HCT116 (cell line): Measurements from ENCODE around the gene ARFGEF3. TPM values are rescaled to one million over a fixed set of nuclear protein-coding genes. Genes with fewer than 3 reads are reported as not detected.

Experiments used
- ATAC-seq: fragments of 200-7000 bp; cut with Tn5 transposase; 2 replicates; pipeline ENCODE4 v1.9.1; 2020; ENCODE audit warnings: mild to moderate bottlenecking, moderate library complexity
- BruUV-seq: library from RNA; stranded (reverse); fragments of 400-500 nt; replicated peaks from 2 replicates; lab custom pipeline; 2021; lab: Mats Ljungman, UMichigan
- CTCF ChIA-PET: fragments of 300-600 bp; sonication (Branson Sonifier 250); formaldehyde crosslinking; loops from one replicate; lab custom pipeline; 2021; ENCODE audit warnings: antibody characterized with exemption; lab: Charles Lee
- POLR2A ChIA-PET: fragments of 300-600, 350-600 bp; sonication (Branson Sonifier 250); formaldehyde crosslinking; loops from one replicate; lab custom pipeline; 2021; ENCODE audit warnings: antibody characterized with exemption; lab: Charles Lee
- RAD21 ChIA-PET, 2 experiments: fragments of 300-600 bp; sonication (Branson Sonifier 250); formaldehyde crosslinking; loops; one replicate each; lab custom pipeline; 2023; ENCODE audit warnings: low total read pairs in 2 of 2; ENCODE audit not compliant: uncharacterized antibody in 2 of 2, unreplicated experiment in 2 of 2, low non-redundant PET in 1 of 2; lab: Charles Lee
- DNase-seq: peaks from one replicate; pipeline ENCODE4 v3.0.0-alpha.2; 2010; ENCODE audit warnings: low read depth, low spot score
- H2AFZ ChIP-seq: fragments of 200-600 bp; shearing (Covaris generic), sonication (generic); 2 replicates; pipeline ENCODE4 v1.6.1; 2017; ENCODE audit warnings: low read depth, mixed run types, mixed read lengths, antibody characterized with exemption, low read length; ENCODE audit not compliant: poor library complexity, severe bottlenecking
- H3K27ac ChIP-seq: 2 replicates; pipeline ENCODE4 v1.5.1; 2012; ENCODE audit warnings: low read depth, low read length
- H3K27me3 ChIP-seq: fragments of 200-600 bp; sonication (generic); 2 replicates; pipeline ENCODE4 v1.6.1; 2016; ENCODE audit warnings: mixed run types, low read length, mixed read lengths; ENCODE audit not compliant: insufficient read depth
- H3K36me3 ChIP-seq, 2 experiments: fragments of 200-500 bp in 1 of 2; fragments of 200-600 bp in 1 of 2; sonication (Bioruptor generic) in 1 of 2; sonication (generic) in 1 of 2; 2 replicates each; pipeline versions ENCODE4 v1.5.1 to v1.6.1; 2014 to 2016; ENCODE audit warnings: low read length in 2 of 2, inconsistent platforms in 1 of 2, mixed read lengths in 1 of 2, mixed run types in 1 of 2; ENCODE audit not compliant: insufficient read depth in 2 of 2, control insufficient read depth in 1 of 2
- H3K4me1 ChIP-seq, 2 experiments: fragments of 200-600 bp in 1 of 2; sonication (generic) in 1 of 2; 2 replicates each; pipeline versions ENCODE4 v1.5.1 to v1.6.1; 2012 to 2017; ENCODE audit warnings: low read length in 2 of 2, inconsistent platforms in 1 of 2, mild to moderate bottlenecking in 1 of 2, mixed read lengths in 1 of 2, mixed run types in 1 of 2, moderate library complexity in 1 of 2; ENCODE audit not compliant: insufficient read depth in 2 of 2, control insufficient read depth in 1 of 2
- H3K4me2 ChIP-seq: fragments of 200-600 bp; sonication (generic); 2 replicates; pipeline ENCODE4 v1.6.1; 2017; ENCODE audit warnings: mixed run types, low read length, mixed read lengths
- H3K4me3 ChIP-seq, 2 experiments: fragments of 200-600 bp in 1 of 2; sonication (generic) in 1 of 2; replicated peaks in 1 of 2; 2 replicates each; pipeline ENCODE4 v1.5.1; 2011 to 2016; ENCODE audit warnings: low read length in 2 of 2, control low read depth in 1 of 2, low read depth in 1 of 2, mild to moderate bottlenecking in 1 of 2, mixed read lengths in 1 of 2, mixed run types in 1 of 2
- H3K79me2 ChIP-seq: fragments of 200-600 bp; sonication (generic); 2 replicates; pipeline ENCODE4 v1.6.1; 2017; ENCODE audit warnings: mild to moderate bottlenecking, mixed run types, low read length, moderate library complexity, mixed read lengths; ENCODE audit not compliant: insufficient read depth
- H3K9ac ChIP-seq: fragments of 200-600 bp; sonication (generic); 2 replicates; pipeline ENCODE4 v1.6.1; 2016; ENCODE audit warnings: low read length, mixed read lengths
- H3K9me2 ChIP-seq: fragments of 200-600 bp; sonication (generic), shearing (Covaris generic); 2 replicates; pipeline ENCODE4 v1.6.1; 2017; ENCODE audit warnings: mixed run types, mild to moderate bottlenecking, moderate library complexity; ENCODE audit not compliant: insufficient read depth
- H3K9me3 ChIP-seq, 2 experiments: fragments of 200-500 bp in 1 of 2; fragments of 200-600 bp in 1 of 2; sonication (Bioruptor generic) in 1 of 2; sonication (generic) in 1 of 2; 2 replicates each; pipeline ENCODE4 v1.6.1; 2014 to 2017; ENCODE audit warnings: low read length in 2 of 2, mixed read lengths in 2 of 2, inconsistent platforms in 1 of 2, low read depth in 1 of 2, mild to moderate bottlenecking in 1 of 2, mixed run types in 1 of 2, moderate library complexity in 1 of 2; ENCODE audit not compliant: control insufficient read depth in 1 of 2, insufficient read depth in 1 of 2
- H4K20me1 ChIP-seq: fragments of 200-600 bp; sonication (generic), shearing (Covaris generic); 2 replicates; pipeline ENCODE4 v1.6.1; 2017; ENCODE audit warnings: mixed run types, mild to moderate bottlenecking, moderate library complexity; ENCODE audit not compliant: insufficient read depth
- CBX3 ChIP-seq: IDR thresholded peaks from 2 replicates; pipeline ENCODE4 v1.6.1; 2012; ENCODE audit warnings: low read depth
- CEBPB ChIP-seq: IDR thresholded peaks from 2 replicates; pipeline ENCODE4 v1.6.1; 2012; ENCODE audit warnings: low read depth
- EGR1 ChIP-seq: IDR thresholded peaks from 2 replicates; pipeline ENCODE4 v1.6.1; 2012; ENCODE audit warnings: low read depth
- ELF1 ChIP-seq: IDR thresholded peaks from 2 replicates; pipeline ENCODE4 v1.6.1; 2012; ENCODE audit warnings: low read depth, borderline replicate concordance
- EZH2 ChIP-seq: fragments of 200-600 bp; sonication (generic); IDR thresholded peaks from 2 replicates; pipeline ENCODE4 v1.6.1; 2017; ENCODE audit warnings: antibody characterized with exemption, mixed run types
- FOSL1 ChIP-seq: IDR thresholded peaks from 2 replicates; pipeline ENCODE4 v1.6.1; 2012; ENCODE audit warnings: low read depth
- JUND ChIP-seq: IDR thresholded peaks from 2 replicates; pipeline ENCODE4 v1.6.1; 2012
- POLR2A ChIP-seq: IDR thresholded peaks from 2 replicates; pipeline ENCODE4 v1.7.0; 2011; ENCODE audit warnings: borderline replicate concordance; ENCODE audit not compliant: insufficient read depth, insufficient read length; ENCODE audit errors: extremely low read depth
- RAD21 ChIP-seq: IDR thresholded peaks from 2 replicates; pipeline ENCODE4 v1.6.1; 2012; ENCODE audit warnings: low read depth, mild to moderate bottlenecking
- SIN3A ChIP-seq: IDR thresholded peaks from 2 replicates; pipeline ENCODE4 v1.6.1; 2012; ENCODE audit warnings: low read depth
- SP1 ChIP-seq: IDR thresholded peaks from 2 replicates; pipeline ENCODE4 v1.6.1; 2012; ENCODE audit warnings: low read depth
- SRF ChIP-seq: IDR thresholded peaks from 2 replicates; pipeline ENCODE4 v1.6.1; 2012; ENCODE audit warnings: low read depth
- TCF7L2 ChIP-seq: IDR thresholded peaks from 2 replicates; pipeline ENCODE4 v1.7.0; 2011; ENCODE audit warnings: borderline replicate concordance, inconsistent platforms; ENCODE audit not compliant: insufficient read depth, insufficient read length; ENCODE audit errors: extremely low read depth
- YY1 ChIP-seq: IDR thresholded peaks from 2 replicates; pipeline ENCODE4 v1.6.1; 2011; ENCODE audit warnings: low read length, low read depth, moderate library complexity, mild to moderate bottlenecking; ENCODE audit not compliant: insufficient replicate concordance; ENCODE audit errors: extremely low read depth
- ZFX ChIP-seq: fragments of 450-650 bp; IDR thresholded peaks from 2 replicates; pipeline ENCODE4 v1.6.1; 2017
- ZNF274 ChIP-seq: fragments of 200-500 bp; sonication (Bioruptor generic); IDR thresholded peaks from 2 replicates; pipeline ENCODE4 v1.6.1; 2014; ENCODE audit warnings: mild to moderate bottlenecking, low read depth, low read length, inconsistent platforms
- intact Hi-C: fragments of 100-400 bp; cut with micrococcal nuclease; formaldehyde crosslinking; loops from 2 replicates; pipeline ENCODE4 v1.10.0; 2022
- total RNA-seq: library from RNA; stranded (reverse); gene quantifications from one replicate; pipeline ENCODE4 v1.2.1, GENCODE V29; 2021; ENCODE audit not compliant: unreplicated experiment
- TF ChIP-seq, protein P1 (sequence below): IDR thresholded peaks from 2 replicates; pipeline ENCODE4 v1.6.1; 2012
- TF ChIP-seq, protein P2 (sequence below): IDR thresholded peaks from 2 replicates; pipeline ENCODE4 v1.6.1; 2011; ENCODE audit warnings: mild to moderate bottlenecking, low read length, moderate library complexity; ENCODE audit not compliant: insufficient replicate concordance; ENCODE audit errors: extremely low read depth
- TF ChIP-seq, protein P3 (sequence below): IDR thresholded peaks from 2 replicates; pipeline ENCODE4 v1.6.1; 2012

Gene ARFGEF3
- total RNA-seq, 1 experiment from 2014 or later = 3.8 TPM

DNA sequence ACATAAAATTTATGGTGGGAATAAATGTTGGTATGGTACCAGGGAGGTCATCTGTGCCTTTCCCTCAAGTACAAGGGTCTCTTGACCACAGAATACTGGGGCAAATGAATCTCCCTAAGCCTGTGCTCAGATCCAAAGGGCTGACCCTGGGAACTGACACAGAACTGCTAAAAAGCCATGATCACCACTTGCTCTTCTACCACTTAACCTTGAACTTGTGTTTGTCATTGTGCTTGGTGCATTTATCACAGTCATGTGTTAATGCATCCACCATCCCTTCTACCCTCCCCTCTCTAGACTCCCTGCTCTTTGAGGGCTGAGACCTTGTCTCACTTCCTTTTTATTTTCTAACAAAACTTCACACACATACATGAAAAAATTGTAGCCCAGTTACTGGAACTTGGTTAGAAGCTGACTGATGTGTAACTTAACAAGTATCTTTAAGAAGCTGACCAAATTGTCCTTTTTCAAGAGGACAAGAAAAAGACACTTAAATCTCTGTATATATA is 102.7 kb downstream of the ARFGEF3 start:
- no peaks in the 10 kb centered on the region for H3K27me3 ChIP-seq
- TF ChIP-seq EZH2 (no peak), SRF (no peak), SP1 (no peak), FOSL1 (no peak), SIN3A (no peak)
- TF ChIP-seq, protein P1, sequence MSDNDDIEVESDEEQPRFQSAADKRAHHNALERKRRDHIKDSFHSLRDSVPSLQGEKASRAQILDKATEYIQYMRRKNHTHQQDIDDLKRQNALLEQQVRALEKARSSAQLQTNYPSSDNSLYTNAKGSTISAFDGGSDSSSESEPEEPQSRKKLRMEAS = no peak
- TF ChIP-seq, protein P2, sequence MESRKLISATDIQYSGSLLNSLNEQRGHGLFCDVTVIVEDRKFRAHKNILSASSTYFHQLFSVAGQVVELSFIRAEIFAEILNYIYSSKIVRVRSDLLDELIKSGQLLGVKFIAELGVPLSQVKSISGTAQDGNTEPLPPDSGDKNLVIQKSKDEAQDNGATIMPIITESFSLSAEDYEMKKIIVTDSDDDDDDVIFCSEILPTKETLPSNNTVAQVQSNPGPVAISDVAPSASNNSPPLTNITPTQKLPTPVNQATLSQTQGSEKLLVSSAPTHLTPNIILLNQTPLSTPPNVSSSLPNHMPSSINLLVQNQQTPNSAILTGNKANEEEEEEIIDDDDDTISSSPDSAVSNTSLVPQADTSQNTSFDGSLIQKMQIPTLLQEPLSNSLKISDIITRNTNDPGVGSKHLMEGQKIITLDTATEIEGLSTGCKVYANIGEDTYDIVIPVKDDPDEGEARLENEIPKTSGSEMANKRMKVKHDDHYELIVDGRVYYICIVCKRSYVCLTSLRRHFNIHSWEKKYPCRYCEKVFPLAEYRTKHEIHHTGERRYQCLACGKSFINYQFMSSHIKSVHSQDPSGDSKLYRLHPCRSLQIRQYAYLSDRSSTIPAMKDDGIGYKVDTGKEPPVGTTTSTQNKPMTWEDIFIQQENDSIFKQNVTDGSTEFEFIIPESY = no peak
- H3K9me3 ChIP-seq = no peaks in the 10 kb centered on the region
- H2AFZ ChIP-seq = no peak overlapping the region
- H3K9me2 ChIP-seq = no peaks in the 10 kb centered on the region
- no peak overlapping the region for H3K4me2 ChIP-seq
- POLR2A ChIA-PET = no interaction called here
- no TSS peak for BruUV-seq
- no peak overlapping the region for H3K9ac ChIP-seq
- H3K36me3 ChIP-seq = no peaks in the 10 kb centered on the region
- RAD21 ChIA-PET = no interaction called here
- DNase-seq (no peak), ATAC-seq (no peak)
- no peaks in the 10 kb centered on the region for H3K4me1 ChIP-seq
- CTCF ChIA-PET = no interaction called here
- H3K27ac ChIP-seq = no peak overlapping the region
- no peaks in the 10 kb centered on the region for H3K79me2 ChIP-seq
- intact Hi-C loops = no loop called here
- H4K20me1 ChIP-seq = no peaks in the 10 kb centered on the region
- no peak overlapping the region for H3K4me3 ChIP-seq

DNA sequence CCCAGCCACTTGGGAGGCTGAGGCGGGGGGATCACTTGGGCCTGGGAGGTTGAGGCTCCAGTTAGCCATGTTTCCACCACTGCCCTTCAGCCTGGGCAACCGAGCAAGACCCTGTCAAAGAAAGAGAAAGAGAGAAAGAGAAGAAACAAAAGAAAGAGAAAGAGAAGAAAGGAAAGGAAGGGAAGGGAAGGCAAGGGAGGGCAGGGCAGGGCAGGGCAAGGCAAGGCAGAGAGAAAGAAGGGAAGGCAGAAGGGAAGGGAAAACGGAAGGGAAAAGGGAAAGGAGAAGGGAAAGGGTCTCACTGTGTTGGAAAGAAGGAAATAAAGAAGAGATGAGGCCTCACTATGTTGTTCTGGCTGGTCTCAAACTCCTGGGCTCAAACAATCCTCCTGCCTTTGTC is 104.4 kb downstream of the ARFGEF3 start:
- DNase-seq = no peak
- Histone ChIP-seq H2AFZ (no peak overlapping the region), H3K4me2 (no peak overlapping the region), H3K4me3 (no peak overlapping the region), H3K27me3 (no peaks in the 10 kb centered on the region), H3K9ac (no peak overlapping the region), H3K9me3 (no peaks in the 10 kb centered on the region), H3K4me1 (no peaks in the 10 kb centered on the region), H4K20me1 (no peaks in the 10 kb centered on the region), H3K27ac (no peak overlapping the region), H3K36me3 (no peaks in the 10 kb centered on the region), H3K79me2 (no peaks in the 10 kb centered on the region), H3K9me2 (no peaks in the 10 kb centered on the region)
- intact Hi-C loops = no loop called here
- no peak for ATAC-seq
- ChIA-PET POLR2A (no interaction called here), RAD21 (no interaction called here), CTCF (no interaction called here)
- BruUV-seq = no TSS peak
- no peak for TF ChIP-seq JUND
- no peak for TF ChIP-seq EGR1
- TF ChIP-seq FOSL1 = no peak
- no peak for TF ChIP-seq RAD21
- no peak for TF ChIP-seq ZFX
- TF ChIP-seq TCF7L2 = no peak
- TF ChIP-seq SIN3A = no peak
- TF ChIP-seq, protein P3, sequence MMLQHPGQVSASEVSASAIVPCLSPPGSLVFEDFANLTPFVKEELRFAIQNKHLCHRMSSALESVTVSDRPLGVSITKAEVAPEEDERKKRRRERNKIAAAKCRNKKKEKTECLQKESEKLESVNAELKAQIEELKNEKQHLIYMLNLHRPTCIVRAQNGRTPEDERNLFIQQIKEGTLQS = no peak
- TF ChIP-seq ZNF274 = no peak
- TF ChIP-seq ELF1 = no peak
- TF ChIP-seq CBX3 = no peak
- no peak for TF ChIP-seq EZH2
- no peak for TF ChIP-seq SRF
- TF ChIP-seq YY1 = no peak
- no peak for TF ChIP-seq CEBPB
- TF ChIP-seq, protein P1 = no peak
- TF ChIP-seq SP1 = no peak
- TF ChIP-seq POLR2A = no peak
